Body of pancreas (tissue), 4 donors: Measurements from ENCODE around the gene LSM10.

Experiments
- POLR2A ChIP-seq, 3 donors: fragments of 450-650 bp; IDR thresholded peaks; one replicate each; pipeline ENCODE4 v1.6.1; 2016; ENCODE audit warnings: antibody characterized with exemption in 3 of 3, mild to moderate bottlenecking in 2 of 3
- TF ChIP-seq, protein P1 (sequence below), 7 experiments: fragments of 450-650 bp in 4 of 7; fragments of 200-600 bp in 3 of 7; sonication (generic) in 3 of 7; IDR thresholded peaks; one replicate each; pipeline ENCODE4 v1.5.1; 2016 to 2019; ENCODE audit warnings: antibody characterized with exemption in 7 of 7

DNA sequence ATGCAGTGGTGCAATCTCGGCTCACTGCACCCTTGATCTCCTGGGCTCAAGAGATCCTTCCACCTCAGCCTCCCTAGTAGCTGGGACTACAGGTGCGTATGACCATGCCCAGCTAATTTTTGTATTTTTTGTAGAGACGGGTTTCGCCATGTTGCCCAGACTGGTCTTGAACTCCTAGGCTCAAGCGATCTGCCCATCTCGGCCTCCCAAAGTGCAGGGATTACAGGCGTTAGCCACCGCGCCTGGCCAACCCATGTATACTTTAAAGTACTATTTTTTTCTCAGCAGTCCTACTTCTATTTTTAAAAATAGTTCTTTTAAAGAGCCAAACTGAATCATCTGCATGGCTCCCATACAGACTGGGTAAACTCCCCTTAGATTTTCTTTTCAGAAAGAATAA is 15.5 kb downstream of the LSM10 start:
- TF ChIP-seq, protein P1, sequence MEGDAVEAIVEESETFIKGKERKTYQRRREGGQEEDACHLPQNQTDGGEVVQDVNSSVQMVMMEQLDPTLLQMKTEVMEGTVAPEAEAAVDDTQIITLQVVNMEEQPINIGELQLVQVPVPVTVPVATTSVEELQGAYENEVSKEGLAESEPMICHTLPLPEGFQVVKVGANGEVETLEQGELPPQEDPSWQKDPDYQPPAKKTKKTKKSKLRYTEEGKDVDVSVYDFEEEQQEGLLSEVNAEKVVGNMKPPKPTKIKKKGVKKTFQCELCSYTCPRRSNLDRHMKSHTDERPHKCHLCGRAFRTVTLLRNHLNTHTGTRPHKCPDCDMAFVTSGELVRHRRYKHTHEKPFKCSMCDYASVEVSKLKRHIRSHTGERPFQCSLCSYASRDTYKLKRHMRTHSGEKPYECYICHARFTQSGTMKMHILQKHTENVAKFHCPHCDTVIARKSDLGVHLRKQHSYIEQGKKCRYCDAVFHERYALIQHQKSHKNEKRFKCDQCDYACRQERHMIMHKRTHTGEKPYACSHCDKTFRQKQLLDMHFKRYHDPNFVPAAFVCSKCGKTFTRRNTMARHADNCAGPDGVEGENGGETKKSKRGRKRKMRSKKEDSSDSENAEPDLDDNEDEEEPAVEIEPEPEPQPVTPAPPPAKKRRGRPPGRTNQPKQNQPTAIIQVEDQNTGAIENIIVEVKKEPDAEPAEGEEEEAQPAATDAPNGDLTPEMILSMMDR (IDR thresholded peaks at IDR 0.05) = no peak
- TF ChIP-seq POLR2A (IDR thresholded peaks at IDR 0.05) = no peak
